Colon (tissue), 2 donors: ENCODE results near the gene E4F1.
"Not testable (repeated sequence)": the region's sequence is repeated elsewhere in the genome, so short reads cannot be mapped to it uniquely, and the experiment has no call there.

Experiments
- FAIRE-seq: peaks from 2 replicates; lab custom pipeline; 2012; peaks lifted over from hg19 to GRCh38; lab: Jason Lieb, UNC
- donor health status: control.
- donor health status: control.

The E4F1 gene

DNA sequence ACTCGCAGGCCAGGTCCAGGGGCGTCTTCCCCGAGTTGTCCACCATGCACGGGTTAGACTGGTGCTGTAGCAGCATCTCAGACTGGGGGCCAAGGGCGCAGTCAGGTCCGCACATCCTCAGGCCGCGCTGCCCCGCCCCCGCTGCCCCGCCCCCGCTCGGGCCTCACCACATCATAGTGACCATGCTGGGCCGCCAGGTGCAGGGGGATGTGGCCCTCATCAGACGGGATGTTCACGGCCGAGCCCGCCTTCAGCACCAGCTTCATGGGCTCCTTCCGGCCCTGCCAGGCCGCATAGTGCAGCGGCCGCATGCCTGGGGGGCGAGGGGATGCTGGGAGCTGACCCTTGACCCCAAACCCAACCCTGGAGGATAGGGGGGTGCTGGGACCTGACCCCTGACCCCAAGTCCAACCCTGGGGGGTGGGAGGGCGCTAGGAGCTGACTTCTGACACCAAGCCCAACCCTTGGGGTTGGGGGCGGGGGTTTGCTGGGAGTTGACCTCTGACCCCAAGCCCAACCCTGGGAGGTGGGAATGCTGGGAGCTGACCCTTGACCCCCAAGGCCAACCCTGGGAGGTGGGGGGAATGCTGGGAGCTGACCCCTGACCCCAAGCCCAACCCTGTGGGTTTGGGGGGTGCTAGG lies 34.0 kb upstream of the E4F1 start:
- FAIRE-seq: no peak

DNA sequence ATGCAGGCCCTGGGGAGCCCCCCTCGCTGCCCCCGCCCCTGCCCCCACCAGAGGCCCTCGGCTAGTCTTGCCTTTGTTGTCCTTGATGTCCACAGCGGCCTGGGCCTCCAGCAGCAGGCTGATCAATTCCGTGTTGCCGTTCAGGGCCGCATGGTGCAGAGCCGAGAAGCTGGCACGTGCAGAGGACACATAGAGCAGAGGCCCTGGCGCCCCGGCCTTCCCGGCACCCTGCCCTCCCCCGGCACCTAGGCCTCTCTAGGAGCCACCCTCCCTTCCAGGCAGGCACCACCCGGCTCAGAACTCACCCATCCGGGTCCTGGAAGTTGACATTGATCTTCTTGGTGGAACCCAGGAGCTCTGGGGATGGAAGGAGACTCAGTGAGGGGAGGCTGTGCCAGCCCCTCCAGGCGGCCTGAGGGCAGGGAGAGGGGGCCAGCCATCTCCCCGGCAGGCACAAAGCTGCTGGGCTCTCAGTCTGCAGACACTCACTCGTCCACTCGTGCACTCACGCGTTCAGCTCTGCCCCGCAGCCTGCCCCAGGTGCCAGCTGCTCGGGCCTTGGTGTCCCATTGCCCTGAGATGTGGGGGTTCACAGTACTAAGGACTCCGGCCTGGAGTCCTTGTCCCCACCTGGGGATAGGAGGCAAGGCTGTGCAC lies 33.3 kb upstream of the E4F1 start:
- no peak for FAIRE-seq

DNA sequence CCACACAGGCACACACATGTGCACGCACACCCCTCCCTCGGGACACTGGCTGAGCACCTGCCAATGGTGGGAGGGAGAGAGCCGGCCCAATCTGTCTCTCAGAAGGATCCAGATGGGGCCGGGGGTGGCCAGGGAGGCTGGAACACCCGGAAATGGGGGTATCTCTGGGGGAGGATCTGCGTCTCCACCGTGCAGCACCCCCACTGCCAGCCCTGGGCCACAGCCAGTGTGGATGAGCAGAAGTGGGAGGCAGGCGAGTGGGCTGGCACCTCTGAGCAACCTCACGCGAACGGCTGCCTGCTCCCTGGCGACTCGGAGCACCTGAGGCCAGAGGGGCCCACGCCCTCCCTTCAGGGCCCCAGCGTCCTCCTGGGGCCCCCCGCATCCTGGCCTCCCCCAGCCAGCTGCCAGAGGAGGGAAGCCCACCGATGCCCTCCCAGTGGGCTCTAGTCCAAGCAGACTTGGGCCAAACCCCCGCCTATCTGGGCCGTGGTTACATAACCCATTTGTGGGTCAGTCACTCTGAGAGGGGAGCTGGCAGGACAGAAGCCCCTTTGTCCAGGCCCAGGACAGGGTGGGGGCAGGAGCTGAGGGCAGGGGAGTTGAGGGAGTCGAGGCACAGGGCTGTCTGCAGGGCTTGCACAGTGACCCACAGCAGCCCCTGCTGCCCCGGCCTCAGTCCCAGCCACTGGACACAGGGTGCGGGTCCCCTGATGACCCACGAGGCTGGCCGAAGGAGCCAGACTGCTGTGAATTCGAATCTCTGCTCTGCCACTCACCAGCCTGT lies 32.5 kb upstream of the E4F1 start:
- no peak for FAIRE-seq

DNA sequence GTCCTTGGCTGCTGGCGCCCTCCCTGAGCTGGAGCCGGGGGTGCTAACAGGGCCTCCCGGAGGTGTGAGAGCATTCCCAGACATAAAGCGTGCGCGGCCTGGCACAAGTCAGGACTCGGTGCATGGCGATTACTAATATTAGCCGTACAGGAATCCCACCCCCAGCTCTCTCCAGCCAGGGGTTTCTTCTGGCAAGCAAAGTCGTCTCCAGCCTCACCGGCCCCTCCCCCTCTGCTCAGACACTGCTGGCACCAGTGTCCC lies 32.0 kb upstream of the E4F1 start:
- FAIRE-seq: no peak

DNA sequence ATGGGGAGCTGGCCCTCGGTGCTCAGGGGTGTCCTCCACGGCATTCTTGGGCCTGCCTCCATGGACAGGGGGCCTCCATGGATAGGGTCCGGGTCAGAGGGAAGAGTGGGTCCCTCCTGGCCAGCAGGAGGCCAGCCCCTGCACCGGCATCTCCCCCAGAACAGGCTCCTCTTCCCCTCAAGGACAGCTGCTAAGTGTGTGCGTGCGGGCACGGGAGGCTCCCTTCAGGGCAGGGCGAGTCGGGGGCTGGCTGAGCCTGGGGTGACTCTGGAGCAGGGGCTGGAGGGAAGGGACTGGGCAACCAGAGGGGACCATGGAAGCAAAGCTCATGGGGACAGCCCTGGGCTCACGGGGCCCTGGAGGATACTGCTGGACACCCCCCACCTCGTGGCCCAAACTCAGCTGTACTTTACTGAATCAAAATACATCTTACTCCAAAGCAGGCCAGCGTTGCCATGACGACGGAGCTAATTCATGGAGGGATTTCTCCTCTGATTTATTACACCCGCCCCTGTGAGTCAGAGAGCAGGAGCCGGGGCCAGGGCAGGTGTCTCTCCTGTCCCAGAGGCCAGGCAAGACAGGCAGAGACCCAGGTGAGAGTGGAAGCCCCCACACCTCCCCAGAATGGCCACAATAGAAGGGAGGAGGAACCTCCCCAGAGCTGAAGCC lies 29.1 kb upstream of the E4F1 start:
- FAIRE-seq: no peak

DNA sequence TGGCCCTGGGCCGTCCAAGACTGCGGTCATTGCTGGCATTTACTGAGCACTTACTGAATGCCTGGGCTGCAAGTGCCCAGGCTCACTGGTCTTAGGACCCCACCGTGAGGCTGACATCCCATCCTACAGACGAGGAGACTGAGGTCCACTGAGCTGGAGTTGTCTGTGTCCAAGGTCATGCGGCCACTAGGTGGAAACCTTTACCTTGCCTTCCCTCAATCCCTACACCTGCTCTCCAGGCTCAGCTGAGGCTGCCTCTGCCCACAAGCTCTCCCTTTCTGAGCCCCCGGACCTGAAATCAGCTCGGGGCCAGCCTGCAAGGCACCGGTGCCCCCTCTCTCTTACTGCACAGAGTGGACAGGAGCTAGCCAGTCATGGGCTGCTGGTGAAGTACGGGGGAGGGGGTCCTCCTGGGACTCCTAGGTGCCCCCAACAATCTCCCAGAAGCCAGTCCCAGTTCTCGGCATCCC lies 28.5 kb upstream of the E4F1 start:
- FAIRE-seq: no peak

DNA sequence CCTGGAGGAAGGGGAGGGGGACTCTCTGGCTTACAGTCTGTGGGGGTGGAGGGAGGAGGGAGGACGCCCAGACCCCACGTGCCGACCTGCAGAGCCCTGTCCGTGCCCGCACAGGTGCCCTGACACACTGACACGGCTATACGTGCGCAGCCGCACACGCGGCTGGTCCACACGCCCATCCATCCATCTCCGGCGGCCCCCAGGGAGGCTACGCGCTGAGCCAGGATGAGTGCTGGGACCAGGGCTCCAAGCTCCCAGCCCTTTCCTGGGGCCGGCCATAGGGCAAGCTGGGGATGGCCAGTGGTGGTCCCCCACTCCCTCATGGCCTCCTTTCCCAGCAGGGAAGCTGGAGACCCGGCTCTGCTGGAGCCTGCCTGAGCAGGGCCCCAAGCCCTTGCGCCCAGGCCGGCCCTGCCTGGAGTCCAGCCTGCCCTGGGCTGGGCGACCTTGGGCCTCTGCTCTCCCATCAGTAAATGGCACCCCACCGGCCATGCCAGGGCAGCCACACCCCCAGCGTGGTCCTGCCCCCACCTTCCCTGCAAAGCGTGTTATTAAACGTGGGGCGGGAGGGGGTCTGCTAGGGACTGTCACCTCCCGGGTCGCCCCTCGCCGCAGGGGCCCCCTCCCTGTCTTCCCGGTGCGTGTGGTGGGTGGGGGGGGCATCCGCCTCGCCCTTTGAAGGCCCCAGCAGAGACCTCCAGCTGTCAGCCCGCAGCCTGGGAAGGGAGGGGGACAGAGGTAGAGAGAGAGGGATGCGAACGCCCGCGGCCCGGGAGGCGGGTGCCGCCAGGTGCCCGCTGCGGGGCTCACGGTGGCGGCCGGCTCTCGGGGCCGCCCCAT lies 27.8 kb upstream of the E4F1 start:
- no peak for FAIRE-seq

DNA sequence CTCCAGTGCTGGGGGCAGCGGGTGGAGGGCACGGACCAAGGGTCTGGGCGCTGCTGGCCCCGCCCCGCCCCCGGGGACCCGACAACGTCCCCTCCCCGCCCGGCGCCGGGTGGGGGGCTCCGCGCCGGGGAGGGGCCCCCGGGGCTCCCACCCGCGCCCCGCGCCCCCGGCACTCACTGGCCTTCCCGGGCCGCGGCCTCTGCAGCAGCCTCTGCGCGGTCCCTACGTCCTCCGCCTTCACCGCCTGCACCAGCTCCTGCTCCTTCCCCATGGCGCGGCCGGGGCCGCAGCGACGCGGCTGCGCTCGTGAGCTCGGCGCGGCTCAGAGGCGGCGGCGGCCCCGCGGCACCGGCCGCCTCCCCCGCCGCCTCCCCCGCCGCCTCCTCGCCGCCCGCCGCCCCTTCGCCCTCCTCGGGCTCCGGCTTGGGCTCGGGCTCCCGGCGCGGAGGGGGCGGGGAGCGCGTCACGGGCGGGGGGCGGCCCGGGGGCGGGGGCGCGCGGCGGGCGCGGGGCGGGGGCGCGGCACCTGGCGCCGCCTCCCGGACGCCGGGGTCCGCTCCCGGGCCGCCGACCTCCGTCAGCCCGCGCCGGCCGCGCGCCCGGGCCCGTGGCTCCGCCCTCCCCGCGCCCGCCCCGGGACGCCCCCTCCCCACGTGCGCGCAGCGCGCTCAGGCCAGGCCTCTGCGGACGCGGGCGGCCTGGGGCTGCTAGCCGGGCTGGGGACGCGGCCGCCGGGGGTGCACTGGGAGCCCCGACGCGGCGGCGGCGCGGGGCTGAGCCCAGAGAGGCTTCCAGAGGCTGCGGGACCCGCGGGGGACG lies 27.0 kb upstream of the E4F1 start, which contains the start of gene CASKIN1:
CASKIN1 (minus strand) TSS at position 444 of the 819 bp plus-strand sequence; CDS start at position 271, 173 bp downstream.
- FAIRE-seq: no peak

DNA sequence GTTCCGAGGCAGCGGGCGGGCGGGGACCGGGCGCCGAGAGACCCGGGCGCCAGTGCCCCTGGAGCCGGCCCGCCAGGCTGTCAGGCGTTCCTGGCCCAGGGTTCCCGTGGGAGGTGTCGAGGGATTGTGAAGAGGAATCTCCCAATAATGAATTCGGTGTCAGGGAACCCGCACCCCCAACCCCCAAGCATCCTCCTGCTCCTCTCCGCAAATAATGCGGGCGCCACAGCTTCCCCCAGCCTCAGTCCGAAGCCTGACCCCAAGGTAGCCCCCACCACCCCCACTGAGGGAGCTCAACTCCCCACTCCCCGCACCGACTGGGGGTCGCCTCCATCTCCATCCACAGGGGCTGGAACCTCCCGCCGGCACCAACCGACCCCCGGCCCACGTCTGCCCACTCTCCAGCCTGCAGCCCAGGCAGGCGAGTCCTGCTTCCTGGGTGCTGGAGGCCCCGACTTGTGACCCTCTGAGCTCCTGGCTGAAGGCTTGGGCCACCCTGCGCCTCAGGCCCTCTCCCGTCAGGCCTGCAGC lies 26.3 kb upstream of the E4F1 start:
- no peak for FAIRE-seq

DNA sequence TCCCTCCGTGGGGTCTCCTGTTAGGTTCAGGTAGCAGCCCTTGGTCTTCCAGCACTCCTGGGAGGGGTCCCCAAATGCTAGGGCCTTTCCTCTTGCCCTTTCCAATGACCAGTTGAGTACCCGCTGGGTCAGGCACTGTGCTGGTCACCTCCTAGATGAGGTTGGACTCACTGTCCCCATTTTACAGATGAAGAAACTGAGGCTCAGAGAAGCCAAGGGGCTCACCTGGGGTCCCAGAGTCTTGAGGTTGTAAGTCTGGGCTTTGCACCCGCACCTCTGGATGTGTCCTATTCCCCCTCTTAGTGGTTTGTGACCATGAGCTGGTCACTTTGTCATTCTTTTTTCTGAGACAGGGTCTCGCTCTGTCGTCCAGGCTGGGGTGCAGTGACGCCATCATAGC lies 25.6 kb upstream of the E4F1 start:
- no peak for FAIRE-seq

DNA sequence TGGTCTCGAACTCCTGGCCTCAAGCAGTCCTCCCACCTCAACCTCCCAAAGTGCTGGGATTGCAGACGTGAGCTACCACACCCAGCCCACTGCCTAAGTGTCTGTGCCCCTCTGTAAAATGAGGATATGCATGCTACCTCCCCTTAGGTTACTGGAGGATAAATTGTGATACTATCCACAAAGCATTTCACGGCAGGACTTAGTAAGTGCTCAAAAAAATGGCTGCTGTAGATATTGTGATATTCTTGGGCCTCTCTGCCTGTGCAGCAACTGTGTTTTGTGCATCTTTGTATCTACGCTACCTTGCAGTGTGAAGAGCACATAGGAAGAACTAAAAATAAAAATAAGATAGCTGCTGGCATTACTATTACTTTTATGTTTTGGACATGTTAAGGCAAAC lies 25.1 kb upstream of the E4F1 start:
- FAIRE-seq: no peak

DNA sequence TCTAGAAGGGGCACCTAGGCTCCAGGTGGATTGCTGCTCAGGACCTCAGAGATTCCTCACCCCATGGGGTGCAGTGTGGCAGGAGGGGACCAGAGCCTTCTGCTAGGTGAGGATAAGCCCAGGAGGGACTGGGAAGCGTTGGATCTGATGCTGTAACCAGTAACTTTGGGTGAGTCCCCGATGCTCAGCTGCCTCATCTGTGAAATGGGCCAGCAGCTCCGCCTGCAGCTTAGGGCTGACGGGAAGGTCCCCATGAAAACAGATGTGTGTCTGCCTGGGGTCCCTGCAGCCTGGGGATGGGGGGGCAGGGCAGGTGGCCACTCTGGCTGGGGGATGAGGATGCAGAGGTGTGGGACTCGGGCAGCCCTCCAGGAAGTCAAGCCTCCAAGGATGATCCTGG lies 24.3 kb upstream of the E4F1 start:
- no peak for FAIRE-seq

DNA sequence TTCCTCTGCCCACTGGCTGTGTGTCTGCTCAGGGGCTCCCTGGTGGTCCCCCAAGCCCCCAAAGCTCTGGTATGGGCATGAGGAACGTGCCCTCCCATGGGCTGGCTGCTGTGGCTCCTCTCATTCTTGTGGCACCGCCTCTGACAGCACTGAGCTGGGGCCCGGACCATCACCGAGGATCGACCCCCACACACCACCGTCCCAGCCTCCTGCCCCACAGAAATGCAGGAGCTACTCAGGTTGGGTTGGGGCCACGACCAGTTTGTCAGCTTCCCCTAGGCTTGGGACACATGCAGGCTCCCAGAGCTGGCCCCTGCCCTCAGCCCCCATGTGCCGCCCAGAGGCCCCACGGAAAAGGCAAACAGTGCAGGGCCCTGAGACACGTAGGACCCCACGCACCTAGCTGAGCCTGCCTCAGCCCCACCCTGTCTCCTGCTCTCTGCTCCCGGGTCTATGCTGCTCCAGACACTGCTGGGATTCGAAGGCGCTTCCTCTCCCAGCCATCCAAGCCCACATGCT lies 23.7 kb upstream of the E4F1 start:
- no peak for FAIRE-seq

DNA sequence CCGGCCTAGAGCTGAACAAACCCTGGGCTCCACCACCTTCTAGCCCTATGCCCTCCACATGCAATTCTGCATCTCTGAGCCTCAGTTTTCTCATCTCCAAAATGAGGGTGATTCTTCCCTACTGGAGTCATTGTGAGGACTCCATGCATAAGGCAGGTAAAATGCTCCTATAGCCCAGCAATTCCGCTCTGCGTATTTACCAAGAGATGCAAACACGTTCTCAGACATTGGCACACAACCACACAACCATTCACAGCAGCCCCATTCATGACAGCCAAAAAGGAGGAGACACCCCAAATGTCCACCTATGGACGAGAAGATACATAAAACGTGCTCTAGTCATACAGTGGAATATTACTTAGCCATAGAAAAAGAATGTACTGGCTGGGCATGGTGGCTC lies 23.1 kb upstream of the E4F1 start:
- FAIRE-seq: no peak

DNA sequence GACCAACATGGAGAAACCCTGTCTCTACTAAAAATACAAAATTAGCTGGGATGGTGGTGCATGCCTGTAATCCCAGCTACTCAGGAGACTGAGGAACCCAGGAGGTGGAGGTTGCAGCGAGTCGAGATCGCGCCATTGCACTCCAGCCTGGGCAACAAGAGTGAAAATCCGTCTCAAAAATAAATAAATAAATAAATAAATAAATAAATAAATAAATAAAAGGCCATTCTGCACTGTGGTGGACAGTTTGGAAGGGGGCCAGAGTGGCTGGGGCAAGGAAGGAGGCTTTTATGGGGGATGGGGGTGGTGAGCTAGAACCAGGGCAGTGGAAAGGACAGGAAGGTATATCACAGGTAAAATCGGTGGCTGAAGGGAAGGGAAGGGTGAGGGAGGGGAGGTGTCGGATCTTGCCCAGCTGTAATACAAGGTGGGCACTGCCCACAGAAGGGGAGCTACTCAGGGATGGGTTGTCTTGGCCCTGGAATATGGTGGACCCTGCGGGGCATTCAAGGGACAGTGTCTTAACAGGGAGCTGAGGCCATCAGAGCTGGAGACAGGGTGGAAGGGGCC lies 20.2 kb upstream of the E4F1 start:
- not testable (repeated sequence) for FAIRE-seq

DNA sequence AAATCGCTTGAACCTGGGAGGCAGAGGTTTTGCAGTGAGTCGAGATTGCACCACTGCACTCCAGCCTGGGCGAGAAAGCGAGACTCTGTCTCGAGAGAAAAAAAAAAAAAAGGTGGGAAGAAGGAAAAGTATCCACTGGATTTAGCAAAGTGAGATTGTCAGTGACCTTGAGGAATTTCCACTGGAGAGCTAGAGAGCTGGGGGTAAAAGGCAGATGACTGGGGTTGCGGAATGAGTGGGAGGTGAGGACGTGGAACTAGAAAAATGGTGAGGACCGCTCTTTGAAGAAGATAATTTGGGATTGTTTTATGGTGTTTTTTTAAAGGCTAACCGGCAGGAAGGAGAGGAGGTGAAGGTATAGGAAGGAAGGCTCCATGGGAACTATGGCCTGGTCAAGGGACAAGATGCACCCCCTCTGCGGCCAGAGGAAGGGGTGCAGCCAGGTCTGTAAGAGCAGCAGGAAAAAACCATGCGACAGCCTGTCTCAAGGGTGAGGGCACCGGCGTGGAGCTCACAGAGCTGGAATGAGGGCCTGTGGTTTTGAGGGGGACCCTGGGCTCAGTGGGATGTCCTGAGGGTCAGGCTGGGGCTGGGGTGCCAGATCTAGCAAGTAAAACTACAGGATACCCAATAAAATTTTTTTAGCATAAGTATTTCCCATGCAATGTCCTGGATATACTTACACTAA lies 18.8 kb upstream of the E4F1 start:
- no peak for FAIRE-seq

DNA sequence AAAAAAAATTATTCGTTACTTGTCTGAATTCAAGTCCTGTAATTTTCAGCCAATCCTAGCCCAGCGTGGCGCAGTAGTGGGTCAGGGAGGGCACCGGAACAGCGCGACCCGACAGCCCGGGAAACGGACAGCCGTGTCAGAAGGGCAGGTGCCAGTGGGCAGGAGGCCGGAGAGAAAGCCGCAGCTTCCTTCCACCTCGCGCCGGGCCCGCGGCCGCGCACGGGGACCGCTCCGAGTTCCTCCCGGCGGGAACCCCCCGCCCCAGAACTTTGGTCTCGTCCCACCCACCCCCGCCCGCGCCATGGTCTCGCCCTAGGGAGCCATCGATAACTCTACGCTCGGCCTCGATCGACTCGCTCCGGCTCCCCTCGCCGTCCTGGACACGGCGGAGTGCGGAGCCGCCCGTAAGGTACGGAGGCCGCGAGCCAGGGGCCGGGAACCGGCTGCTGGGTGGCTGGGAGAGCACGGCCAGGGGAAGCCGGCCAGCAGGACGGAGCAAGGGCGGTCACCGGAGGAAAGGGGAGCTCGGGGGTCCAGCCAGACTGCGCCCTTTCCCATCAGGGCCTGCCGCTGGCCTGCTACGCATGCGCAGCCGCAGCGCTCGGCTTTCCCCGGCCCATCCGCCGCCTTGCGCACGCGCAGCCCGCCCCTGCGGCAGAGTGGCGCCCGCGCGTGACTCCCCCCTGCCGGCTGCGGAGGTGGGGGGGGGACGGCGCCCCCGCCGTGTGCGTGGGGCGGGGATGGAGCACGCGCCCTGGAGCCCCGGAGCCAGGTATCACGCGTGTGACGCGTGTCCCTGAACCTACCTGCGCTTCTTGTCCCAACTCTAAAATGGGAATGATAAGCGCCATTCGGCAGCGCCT lies 18.1 kb upstream of the E4F1 start, which contains the start of gene MLST8:
MLST8 (plus strand) TSS at position 351 of the 863 bp plus-strand sequence. CDS start 632 bp downstream, outside the sequence.
- FAIRE-seq: no peak

DNA sequence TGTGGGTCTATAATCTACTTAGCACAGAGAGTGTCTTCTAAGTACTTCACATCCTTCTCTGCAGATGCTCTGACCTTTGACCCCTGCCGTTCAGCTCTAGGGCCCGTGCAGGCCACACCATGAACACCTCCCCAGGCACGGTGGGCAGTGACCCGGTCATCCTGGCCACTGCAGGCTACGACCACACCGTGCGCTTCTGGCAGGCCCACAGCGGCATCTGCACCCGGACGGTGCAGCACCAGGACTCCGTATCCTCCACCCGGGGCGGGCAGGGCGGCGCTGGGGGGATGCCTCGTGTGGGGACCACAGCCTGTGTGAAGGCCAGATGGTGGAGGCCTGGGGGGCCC lies 17.5 kb upstream of the E4F1 start:
- no peak for FAIRE-seq

DNA sequence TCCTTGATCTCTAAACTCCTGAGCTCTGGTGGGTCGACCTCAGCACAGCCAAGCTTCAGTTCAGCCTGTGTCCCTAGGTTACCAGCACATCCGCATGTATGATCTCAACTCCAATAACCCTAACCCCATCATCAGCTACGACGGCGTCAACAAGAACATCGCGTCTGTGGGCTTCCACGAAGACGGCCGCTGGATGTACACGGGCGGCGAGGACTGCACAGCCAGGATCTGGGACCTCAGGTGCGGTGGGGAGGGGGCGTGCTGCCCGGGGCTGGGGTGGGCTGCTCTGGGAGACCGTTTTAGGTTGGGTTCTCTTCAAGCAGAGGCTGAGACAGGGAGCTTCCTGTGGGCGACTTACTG lies 17.0 kb upstream of the E4F1 start:
- no peak for FAIRE-seq
